Activated gamma-delta T cell treated with Interleukin-2 at 50 U/mL for 16 hours (primary cell): ENCODE data around the gene UBE2G2.

Source experiments
- DNase-seq: peaks from one replicate; pipeline ENCODE4 v3.0.0-alpha.2; 2020

Gene UBE2G2

DNA sequence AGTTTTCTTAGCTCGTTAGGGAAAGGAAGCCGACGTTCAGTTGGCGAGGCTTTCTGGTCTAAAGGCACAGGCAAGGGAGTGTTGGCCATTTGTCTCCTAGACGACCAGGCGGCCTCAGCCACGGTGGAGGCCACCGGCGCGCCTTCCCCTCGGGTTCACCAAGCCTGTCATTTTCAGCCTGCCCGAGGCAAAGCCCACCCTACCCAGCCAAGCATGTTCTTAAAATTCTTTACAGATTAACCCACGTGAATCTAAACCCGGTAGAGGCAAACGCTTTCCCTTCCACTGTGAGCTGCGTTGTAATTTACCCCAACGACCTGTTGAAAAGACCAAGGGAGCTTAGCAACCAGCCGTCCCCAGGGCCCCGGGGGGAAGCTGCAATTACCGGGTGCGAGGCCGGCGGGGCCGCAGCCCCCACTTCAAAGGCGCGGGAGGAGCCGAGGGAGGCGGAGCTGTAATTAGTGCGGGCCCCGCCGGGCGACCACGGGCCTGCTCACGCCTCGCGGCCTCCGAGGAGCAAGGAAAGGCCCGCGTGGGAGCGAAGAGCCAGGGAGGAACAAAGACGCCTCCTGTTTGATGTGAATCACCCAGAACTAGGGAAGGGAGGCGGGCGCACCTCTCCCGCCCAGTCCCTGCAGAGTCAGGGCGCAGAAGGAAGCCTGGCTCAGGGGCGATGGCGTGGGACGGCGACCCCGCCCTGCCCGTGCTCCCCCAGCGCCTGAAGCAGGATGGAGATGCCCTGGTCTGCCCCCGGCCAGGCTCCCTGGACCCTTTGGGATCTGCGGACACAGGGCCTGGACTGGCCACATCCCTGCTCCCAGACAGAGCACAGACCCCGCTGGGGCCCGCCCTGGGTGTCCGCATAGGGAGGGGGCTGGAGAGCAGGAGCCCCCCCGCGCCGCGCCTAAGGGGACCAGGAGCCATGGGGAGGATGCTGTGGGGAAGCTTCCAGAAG lies 78.2 kb downstream of the UBE2G2 start:
- DNase-seq: no peak

DNA sequence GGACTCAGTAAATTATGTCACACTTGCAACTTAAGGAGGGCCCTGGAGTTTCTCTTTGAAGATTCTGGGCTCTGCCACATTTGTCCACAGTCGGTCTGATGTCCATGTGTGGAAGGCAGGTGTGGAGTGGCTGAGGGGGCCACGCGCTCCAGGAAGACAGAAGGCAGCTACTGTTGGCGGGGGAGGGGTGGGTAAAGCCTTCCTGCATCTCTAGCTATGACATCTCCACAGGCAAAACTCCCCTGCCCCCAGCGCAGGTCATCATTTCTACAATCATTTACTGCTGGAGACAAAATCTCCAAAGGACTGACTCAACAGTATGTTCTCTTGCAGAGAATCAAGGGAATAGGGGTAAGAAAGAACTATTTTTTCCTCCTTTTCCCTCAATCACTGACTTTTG lies 78.9 kb downstream of the UBE2G2 start:
- no peak for DNase-seq

DNA sequence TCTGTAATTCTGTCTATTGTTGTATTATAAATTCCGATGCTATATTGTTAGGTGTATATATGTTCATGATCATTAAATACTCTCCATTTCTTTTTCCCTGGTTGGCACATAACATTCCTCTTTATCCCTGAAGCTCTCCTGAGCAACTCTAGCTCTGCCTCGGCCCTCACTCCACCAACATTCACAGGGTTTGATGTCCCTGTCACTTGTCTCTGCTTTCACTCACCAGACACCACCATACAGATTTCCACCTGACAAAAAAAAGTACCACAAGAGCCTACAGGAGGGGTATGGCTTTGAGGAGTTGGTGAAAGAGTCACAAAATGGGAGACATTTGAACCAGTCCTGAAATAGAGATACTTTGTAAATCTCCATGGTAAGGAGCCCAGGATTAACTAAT lies 81.5 kb downstream of the UBE2G2 start:
- no peak for DNase-seq
